Adipose tissue (tissue), 3 donors: ENCODE data around the gene PCDH18. TPM values are rescaled to one million over a fixed set of nuclear protein-coding genes. Genes with fewer than 3 reads are reported as not detected.

Source experiments
- H3K27ac ChIP-seq: one replicate; pipeline ENCODE4 v1.5.1; 2013; ENCODE audit warnings: low read depth, low read length
- WGBS, 3 donors: extraction: QIAGEN DNeasy Blood & Tissue Kit; methylation state at CpG; one replicate each; pipeline ENCODE4 v1.1.7; 2013; 5-methylcytosine and 5-hydroxymethylcytosine counted together
- polyA plus RNA-seq, 3 donors: library from polyadenylated mRNA; stranded (reverse); fragments of 200-250 nt; gene quantifications; one replicate each; pipeline ENCODE4 v1.2.3, GENCODE V29; 2013
- donor health status: healthy with polysubstance abuse.
- donor health status: Bipolar disorder and iron deficiency.
- donor health status: healthy.

Gene PCDH18
- polyA plus RNA-seq, 3 donors: 2.2 to 36.4 (median 11.7) TPM

GRCh38 chr4:137476345-137476744 is 55.9 kb downstream of the PCDH18 start:
- 73 to 80% (median 78%) methylated on average over 4 of the region's 4 CpGs for WGBS, 3 donors
- no peak overlapping the region for H3K27ac ChIP-seq

GRCh38 chr4:137474711-137475301 is 57.5 kb downstream of the PCDH18 start:
- no peak overlapping the region for H3K27ac ChIP-seq
- WGBS, 3 donors: 12 to 33% (median 21%) methylated on average over 1 of the region's 1 CpG

GRCh38 chr4:137471895-137472294 is 60.4 kb downstream of the PCDH18 start:
- WGBS, 3 donors: 65 to 86% (median 78%) methylated on average over 2 of the region's 2 CpGs
- H3K27ac ChIP-seq: no peak overlapping the region

GRCh38 chr4:137471461-137471860 is 60.8 kb downstream of the PCDH18 start:
- 95 to 97% (median 96%) methylated on average over 1 of the region's 1 CpG for WGBS, 3 donors
- H3K27ac ChIP-seq: no peak overlapping the region

GRCh38 chr4:137470806-137471205 is 61.5 kb downstream of the PCDH18 start:
- H3K27ac ChIP-seq: no peak overlapping the region
